Upper lobe of left lung (tissue), 4 donors: ENCODE data around the gene ZNF423.

Source experiments
- EP300 ChIP-seq, 4 donors: sonication (generic); formaldehyde crosslinking; IDR thresholded peaks; one replicate each; pipeline ENCODE4 v1.5.1; 2017; ENCODE audit warnings: antibody characterized with exemption in 4 of 4, control low read depth in 2 of 4
- TF ChIP-seq, protein P1 (sequence below), 6 experiments: fragments of 450-650 bp in 4 of 6; fragments of 200-600 bp in 2 of 6; sonication (generic) in 2 of 6; IDR thresholded peaks; one replicate each; pipeline ENCODE4 v1.5.1; 2016 to 2019; ENCODE audit warnings: antibody characterized with exemption in 6 of 6

DNA sequence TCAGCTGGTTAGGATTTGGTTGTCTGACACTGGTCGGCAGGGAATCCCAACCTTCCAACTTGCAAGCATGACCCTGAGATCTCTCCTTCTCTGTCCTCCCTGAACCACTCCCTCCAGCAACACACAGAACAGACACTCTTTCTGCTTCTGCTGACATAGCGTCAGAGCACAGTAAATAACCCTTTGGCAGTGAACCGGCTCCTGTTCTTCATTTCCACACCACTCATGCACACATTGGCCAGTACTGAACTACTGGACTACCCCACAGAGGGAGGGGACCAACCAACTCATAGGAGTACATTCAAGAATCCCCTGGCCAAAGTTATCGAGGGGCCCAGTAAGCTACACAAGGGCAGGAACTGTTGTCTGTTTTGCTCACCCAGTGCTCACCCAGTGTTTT, 138.2 kb downstream of the ZNF423 start:
- no peak for TF ChIP-seq EP300 (IDR thresholded peaks at IDR 0.05)
- TF ChIP-seq, protein P1, sequence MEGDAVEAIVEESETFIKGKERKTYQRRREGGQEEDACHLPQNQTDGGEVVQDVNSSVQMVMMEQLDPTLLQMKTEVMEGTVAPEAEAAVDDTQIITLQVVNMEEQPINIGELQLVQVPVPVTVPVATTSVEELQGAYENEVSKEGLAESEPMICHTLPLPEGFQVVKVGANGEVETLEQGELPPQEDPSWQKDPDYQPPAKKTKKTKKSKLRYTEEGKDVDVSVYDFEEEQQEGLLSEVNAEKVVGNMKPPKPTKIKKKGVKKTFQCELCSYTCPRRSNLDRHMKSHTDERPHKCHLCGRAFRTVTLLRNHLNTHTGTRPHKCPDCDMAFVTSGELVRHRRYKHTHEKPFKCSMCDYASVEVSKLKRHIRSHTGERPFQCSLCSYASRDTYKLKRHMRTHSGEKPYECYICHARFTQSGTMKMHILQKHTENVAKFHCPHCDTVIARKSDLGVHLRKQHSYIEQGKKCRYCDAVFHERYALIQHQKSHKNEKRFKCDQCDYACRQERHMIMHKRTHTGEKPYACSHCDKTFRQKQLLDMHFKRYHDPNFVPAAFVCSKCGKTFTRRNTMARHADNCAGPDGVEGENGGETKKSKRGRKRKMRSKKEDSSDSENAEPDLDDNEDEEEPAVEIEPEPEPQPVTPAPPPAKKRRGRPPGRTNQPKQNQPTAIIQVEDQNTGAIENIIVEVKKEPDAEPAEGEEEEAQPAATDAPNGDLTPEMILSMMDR (IDR thresholded peaks at IDR 0.05): no peak
